Daoy (cell line): ENCODE measurements around the gene ABHD16A. TPM values are rescaled to one million over a fixed set of nuclear protein-coding genes. Genes with fewer than 3 reads are reported as not detected.
A peak's percentile ranks its signal among the peaks of the same experiment; 100 is the strongest.

Experiments
- DNase-seq: peaks from one replicate; pipeline ENCODE4 v3.0.0-alpha.2; 2015; ENCODE audit warnings: low read depth
- total RNA-seq: library from RNA; depleted of rRNA; stranded (reverse); fragments of >200 nt; shearing (Covaris generic); gene quantifications from 2 replicates; pipeline ENCODE4 v1.2.3, GENCODE V29; 2014

Gene ABHD16A
- total RNA-seq, 1 experiment from 2014 or later, result 64.4 TPM

- no peak for DNase-seq
Observed at GRCh38 chr6:31663126-31663960, 39.8 kb downstream of the ABHD16A start.

- no peak for DNase-seq
Observed at GRCh38 chr6:31662124-31662723, 40.9 kb downstream of the ABHD16A start.

- DNase-seq, result no peak
Observed at GRCh38 chr6:31661262-31662123, 41.6 kb downstream of the ABHD16A start.

GRCh38 chr6:31660381-31661261, 42.5 kb downstream of the ABHD16A start, which contains the start of gene C6orf47:
TSS of gene C6orf47 (minus strand) at chr6:31660778. CDS start at chr6:31659947, 831 bp downstream.
- peak; percentile 94 for DNase-seq

GRCh38 chr6:31659649-31660380, 43.3 kb downstream of the ABHD16A start:
- peak; percentile 42 for DNase-seq

GRCh38 chr6:31658983-31659648, 44.0 kb downstream of the ABHD16A start:
- DNase-seq, result no peak

GRCh38 chr6:31658158-31658688, 44.9 kb downstream of the ABHD16A start:
- no peak for DNase-seq

GRCh38 chr6:31657406-31658157, 45.5 kb downstream of the ABHD16A start:
- DNase-seq, result no peak

- no peak for DNase-seq
Observed at GRCh38 chr6:31655349-31656237, 47.5 kb downstream of the ABHD16A start, which contains the start of gene APOM. TSS of gene APOM (plus strand) at chr6:31655894. CDS start at chr6:31655967, 73 bp downstream.

GRCh38 chr6:31654574-31655348, 48.4 kb downstream of the ABHD16A start:
- DNase-seq, result no peak

- peak; percentile 93 for DNase-seq
Observed at GRCh38 chr6:31652925-31653724, 50.0 kb downstream of the ABHD16A start.

- DNase-seq, result peak; percentile 84
Observed at GRCh38 chr6:31651602-31652191, 51.4 kb downstream of the ABHD16A start.

- no peak for DNase-seq
Observed at GRCh38 chr6:31645325-31645724, 57.8 kb downstream of the ABHD16A start.

- no peak for DNase-seq
Observed at GRCh38 chr6:31643818-31644454, 59.2 kb downstream of the ABHD16A start.
